SK-N-MC (cell line): ENCODE measurements around the gene POC1A.

Experiments used
- EZH2 ChIP-seq: fragments of 200-600 bp; sonication (generic); IDR thresholded peaks from one replicate; pipeline ENCODE4 v1.6.1; 2017; ENCODE audit warnings: antibody characterized with exemption
- FOXP2 ChIP-seq: optimal IDR thresholded peaks from 2 replicates; pipeline ENCODE3; 2011; ENCODE audit warnings: mild to moderate bottlenecking, moderate library complexity; ENCODE audit not compliant: insufficient read depth; ENCODE audit errors: extremely low read length, control extremely low read depth
- POLR2AphosphoS5 ChIP-seq: IDR thresholded peaks from 2 replicates; pipeline ENCODE4 v1.6.1; 2012; ENCODE audit warnings: mild to moderate bottlenecking, low read depth, low read length, borderline replicate concordance

DNA sequence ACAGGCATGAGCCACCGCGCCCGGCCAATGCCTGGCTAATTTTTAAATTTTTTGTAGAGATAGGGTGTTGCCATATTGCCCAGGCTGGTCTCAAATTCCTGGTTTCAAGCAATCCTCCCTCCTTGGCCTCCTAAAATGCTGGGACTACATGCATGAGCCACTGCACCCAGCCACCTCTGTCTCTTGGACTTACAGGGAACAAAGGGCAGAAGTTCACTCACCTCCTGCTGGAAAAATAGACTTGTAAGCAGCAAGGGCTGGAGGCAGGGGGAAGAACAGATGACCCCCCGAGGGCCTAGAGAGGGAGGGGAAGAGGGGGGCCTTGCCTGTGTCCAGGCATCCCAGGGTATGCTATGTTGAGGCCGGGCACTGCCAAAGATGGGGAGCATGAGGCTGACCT is 120.0 kb downstream of the POC1A start:
- TF ChIP-seq EZH2: no peak
- no peak for TF ChIP-seq POLR2AphosphoS5
- no peak for TF ChIP-seq FOXP2
